Suprapubic skin (tissue), 4 donors: Measurements from ENCODE around the gene ZNF211.

Experiments used
- EP300 ChIP-seq: sonication (generic); formaldehyde crosslinking; IDR thresholded peaks from one replicate; pipeline ENCODE4 v1.6.1; 2017; ENCODE audit warnings: antibody characterized with exemption
- POLR2AphosphoS5 ChIP-seq, 3 donors: sonication (generic); formaldehyde crosslinking; IDR thresholded peaks; one replicate each; pipeline ENCODE4 v1.6.1; 2017; ENCODE audit warnings: antibody characterized with exemption in 3 of 3
- TF ChIP-seq, protein P1 (sequence below), 2 donors: fragments of 200-600 bp in 1 of 2; fragments of 450-650 bp in 1 of 2; sonication (generic) in 1 of 2; IDR thresholded peaks; one replicate each; pipeline ENCODE4 v1.5.1; 2016 to 2019; ENCODE audit warnings: antibody characterized with exemption in 2 of 2, mild to moderate bottlenecking in 1 of 2, moderate library complexity in 1 of 2

DNA sequence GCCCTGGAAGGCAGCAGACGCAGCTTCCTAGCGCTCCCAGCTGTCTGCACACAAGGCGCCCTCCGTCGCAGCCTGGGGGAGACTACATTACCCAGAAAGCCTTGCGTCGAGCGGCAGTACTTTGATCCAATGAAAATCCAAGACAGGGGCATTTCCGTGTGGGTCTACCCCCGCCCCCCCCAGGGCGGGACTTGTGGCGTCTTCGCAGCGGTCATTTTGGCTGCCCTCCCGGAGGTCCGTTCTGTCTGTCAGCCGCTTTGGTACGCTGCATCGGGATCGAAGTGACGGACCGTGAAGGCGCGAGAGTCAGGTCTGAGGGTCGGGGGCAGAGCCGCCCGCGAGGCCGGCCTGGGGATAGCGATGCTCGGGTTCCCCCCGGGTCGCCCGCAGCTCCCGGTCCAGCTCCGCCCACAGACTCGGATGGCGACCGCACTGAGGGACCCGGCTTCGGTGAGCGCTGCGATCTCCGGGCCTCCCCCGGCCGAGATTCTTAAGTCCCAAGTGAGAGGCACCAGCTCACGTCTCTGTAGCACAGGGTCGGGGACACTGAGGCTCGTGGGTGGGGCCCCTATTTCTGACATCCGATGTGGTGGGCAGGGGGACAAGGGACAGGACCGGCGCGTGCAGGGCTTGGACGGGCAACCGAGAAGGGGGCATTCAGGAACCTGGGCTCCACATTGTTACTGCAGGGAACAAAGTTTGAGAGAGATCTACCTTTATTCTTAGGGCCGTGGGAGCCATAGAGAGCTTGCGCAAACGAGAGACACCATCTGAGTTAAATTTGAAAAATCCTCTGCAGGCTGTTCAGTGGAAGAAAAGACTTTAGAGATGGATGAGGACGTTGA lies at the start of gene ZNF211:
- TF ChIP-seq, protein P1, sequence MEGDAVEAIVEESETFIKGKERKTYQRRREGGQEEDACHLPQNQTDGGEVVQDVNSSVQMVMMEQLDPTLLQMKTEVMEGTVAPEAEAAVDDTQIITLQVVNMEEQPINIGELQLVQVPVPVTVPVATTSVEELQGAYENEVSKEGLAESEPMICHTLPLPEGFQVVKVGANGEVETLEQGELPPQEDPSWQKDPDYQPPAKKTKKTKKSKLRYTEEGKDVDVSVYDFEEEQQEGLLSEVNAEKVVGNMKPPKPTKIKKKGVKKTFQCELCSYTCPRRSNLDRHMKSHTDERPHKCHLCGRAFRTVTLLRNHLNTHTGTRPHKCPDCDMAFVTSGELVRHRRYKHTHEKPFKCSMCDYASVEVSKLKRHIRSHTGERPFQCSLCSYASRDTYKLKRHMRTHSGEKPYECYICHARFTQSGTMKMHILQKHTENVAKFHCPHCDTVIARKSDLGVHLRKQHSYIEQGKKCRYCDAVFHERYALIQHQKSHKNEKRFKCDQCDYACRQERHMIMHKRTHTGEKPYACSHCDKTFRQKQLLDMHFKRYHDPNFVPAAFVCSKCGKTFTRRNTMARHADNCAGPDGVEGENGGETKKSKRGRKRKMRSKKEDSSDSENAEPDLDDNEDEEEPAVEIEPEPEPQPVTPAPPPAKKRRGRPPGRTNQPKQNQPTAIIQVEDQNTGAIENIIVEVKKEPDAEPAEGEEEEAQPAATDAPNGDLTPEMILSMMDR (IDR thresholded peaks at IDR 0.05): no peak
- TF ChIP-seq EP300: no peak
- peak in 2 of 3 donors; percentile 26 to 29 for TF ChIP-seq POLR2AphosphoS5 (IDR thresholded peaks at IDR 0.05)
